GM10266 (cell line): ENCODE results near the gene EI24.

ENCODE experiments used
- DNase-seq: peaks from one replicate; pipeline ENCODE4 v3.0.0; 2012; ENCODE audit errors: extremely low spot score
- CTCF ChIP-seq: IDR thresholded peaks from 2 replicates; pipeline ENCODE4 v1.5.1; 2012; ENCODE audit warnings: mild to moderate bottlenecking, low read depth; ENCODE audit not compliant: control insufficient read depth, insufficient read depth; ENCODE audit errors: missing control alignments

EI24 gene

GRCh38 chr11:125618383-125618782, 49.1 kb downstream of the EI24 start:
- no peak for DNase-seq
- TF ChIP-seq CTCF: no peak

DNA sequence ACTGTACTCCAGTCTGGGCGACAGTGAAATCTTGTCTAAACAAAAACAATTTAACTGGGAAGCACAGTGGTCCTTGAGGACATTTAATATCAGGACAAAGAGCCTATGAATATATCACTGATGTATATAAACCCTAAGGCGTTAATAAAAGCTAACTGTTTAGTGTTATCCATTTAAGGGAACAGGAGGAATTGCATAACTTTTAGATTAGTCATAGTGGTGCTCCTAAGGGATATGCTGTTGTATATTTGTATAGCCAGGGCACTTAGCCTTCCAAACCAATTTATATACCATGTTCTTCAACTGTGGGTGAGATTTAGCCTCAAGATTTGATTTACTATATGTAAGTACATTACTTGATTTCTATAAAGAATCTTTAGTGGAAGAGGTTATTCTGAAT, 52.7 kb downstream of the EI24 start:
- TF ChIP-seq CTCF: no peak
- DNase-seq: no peak

DNA sequence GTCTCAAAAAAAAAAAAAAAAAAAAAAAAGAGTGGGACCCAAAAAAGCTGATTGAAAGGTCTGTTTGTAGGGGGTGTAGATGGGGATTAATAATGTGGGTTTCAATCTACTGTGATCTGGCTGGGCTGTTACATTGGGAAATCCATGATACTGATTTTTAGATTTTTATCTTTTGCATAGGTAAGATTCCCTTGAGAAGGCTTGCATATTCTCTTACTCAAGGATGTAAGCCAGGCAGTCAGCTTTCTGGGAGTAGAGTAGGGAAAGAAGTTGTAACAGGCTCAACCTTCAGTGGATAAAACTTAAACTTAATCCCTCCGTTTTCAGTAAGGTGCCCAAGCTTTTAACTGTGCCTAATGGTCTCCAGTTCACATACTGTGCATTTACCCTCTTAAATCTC, 53.8 kb downstream of the EI24 start:
- TF ChIP-seq CTCF: no peak

DNA sequence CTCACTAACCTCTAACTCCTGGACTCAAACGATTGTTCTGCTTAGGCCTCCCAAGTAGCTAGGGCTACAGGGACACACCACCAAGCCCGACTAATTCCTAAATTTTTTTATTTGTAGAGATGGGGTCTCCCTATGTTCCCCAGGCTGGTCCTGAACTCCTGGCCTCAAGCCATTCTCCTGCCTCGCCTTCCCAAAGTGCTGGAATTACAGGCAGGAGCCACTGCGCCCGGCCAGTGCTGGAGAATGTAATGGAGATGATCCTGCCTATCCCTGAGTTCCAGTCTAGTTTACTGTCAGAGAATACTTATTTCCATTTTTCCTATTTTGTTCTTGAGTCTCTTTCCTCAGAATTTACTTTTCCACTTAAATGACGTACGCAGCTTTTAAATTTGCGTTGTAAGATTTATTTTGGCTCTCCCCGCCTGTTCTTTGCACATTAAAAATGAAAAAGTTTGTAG, 55.5 kb downstream of the EI24 start, which contains the start of gene CHEK1:
TSS of gene CHEK1 (plus strand) at position 408 of the 458 bp plus-strand sequence. CDS start 1,606 bp downstream, outside the sequence.
- DNase-seq: no peak
- no peak for TF ChIP-seq CTCF

More for the DNA sequence above, 53.8 kb downstream of the EI24 start:
- DNase-seq: no peak

DNA sequence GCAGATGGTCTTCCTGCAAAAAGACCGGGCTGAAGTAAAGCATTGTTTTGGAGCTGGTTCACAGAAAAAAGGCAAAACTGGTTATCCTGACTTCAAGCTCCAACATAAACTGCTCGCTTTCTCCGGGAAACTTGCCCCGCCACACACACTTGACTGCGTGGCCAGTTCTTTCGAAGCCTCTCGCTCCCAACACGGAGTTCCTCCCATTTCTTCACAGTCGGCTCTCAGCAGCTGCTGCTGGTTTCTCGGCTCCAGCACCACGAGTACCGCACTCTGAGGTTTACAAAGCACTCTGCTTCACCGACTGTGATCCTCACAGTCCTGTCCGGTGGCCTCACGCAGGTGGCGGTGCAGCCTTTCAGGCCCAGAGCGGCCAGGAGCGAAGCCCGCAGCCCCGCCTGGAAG, 56.0 kb downstream of the EI24 start:
- TF ChIP-seq CTCF: no peak

GRCh38 chr11:125625630-125626287, 56.5 kb downstream of the EI24 start:
- TF ChIP-seq CTCF: peak; percentile 0
- DNase-seq: peak; percentile 76

More for the DNA sequence above, 56.0 kb downstream of the EI24 start:
- no peak for DNase-seq

DNA sequence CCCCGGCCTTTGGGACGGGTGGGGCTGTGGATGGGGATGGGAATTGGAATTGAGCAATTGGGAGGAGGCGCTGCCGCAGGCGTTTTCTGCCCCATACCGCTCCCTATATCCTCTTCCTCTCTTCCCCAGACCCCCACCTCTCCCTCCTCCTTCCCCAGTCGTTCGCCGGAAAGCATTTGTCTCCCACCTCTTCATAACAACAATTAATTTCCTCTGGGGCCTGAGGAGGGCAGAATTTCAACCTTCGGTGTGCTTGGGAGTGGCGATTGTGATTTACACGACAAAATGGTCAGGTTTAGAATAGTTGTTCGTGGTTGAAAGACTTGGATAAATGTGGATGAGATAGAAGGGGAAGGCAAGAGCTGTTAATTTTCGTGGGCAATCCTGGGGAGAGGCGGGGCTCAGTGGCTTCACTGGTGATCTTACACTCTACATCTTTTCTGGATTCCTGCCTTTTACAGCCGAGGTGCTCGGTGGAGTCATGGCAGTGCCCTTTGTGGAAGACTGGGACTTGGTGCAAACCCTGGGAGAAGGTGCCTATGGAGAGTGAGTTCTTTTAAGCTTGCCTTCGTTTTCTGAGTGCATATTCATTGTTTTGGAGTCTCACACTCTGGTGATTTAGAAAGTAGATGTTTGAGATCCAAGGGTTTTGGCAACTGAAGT, 57.1 kb downstream of the EI24 start:
- DNase-seq: peak; percentile 48
- peak; percentile 45 for TF ChIP-seq CTCF
